ENCODE data around the gene TJP3. TPM values are rescaled to one million over a fixed set of nuclear protein-coding genes. Genes with fewer than 3 reads are reported as not detected.

TJP3 gene
- total and polyA plus RNA-seq, 2 experiments from 2014 or later, result 18.2 to 23.9 TPM

GRCh38 chr19:3674784-3675543, 33.2 kb upstream of the TJP3 start:
- Histone ChIP-seq H4K20me1 (replicated peaks; ENCODE audit: insufficient read depth) (peaks cover 3% of the 10 kb centered on the region; the same call in 1 of the 2 replicates), H3K9me2 (ENCODE audit: insufficient read depth) (no peaks in the 10 kb centered on the region), H3F3A (replicated peaks; ENCODE audit: low read depth) (no peaks in the 10 kb centered on the region), H3K4me2 (no peak overlapping the region), H3K4me3 (no peak overlapping the region), H3K27ac (ENCODE audit: low read depth) (no peak overlapping the region), H3K36me3 (ENCODE audit: insufficient read depth) (no peaks in the 10 kb centered on the region), H3K27me3 (ENCODE audit: insufficient read depth) (no peaks in the 10 kb centered on the region), H3K79me2 (replicated peaks; ENCODE audit: insufficient read depth) (peaks cover 18% of the 10 kb centered on the region; the same call in 1 of the 2 replicates), H3K4me1 (ENCODE audit: insufficient read depth) (peaks cover 6% of the 10 kb centered on the region; the same call in 1 of the 2 replicates), H2AFZ (no peak overlapping the region)
- TF ChIP-seq NANOG (IDR thresholded peaks at IDR 0.05; ENCODE audit: borderline replicate concordance), result no peak
- TF ChIP-seq POLR2AphosphoS5 (IDR thresholded peaks at IDR 0.05; ENCODE audit: low read depth), result no peak
- TF ChIP-seq EZH2 (IDR thresholded peaks at IDR 0.05; ENCODE audit: low read depth, unreplicated experiment), result no peak
- TF ChIP-seq EZH2phosphoT487 (IDR thresholded peaks at IDR 0.05; ENCODE audit: unreplicated experiment), result no peak
- no peak for TF ChIP-seq JUNB (IDR thresholded peaks at IDR 0.05; ENCODE audit: unreplicated experiment)
- no peak for TF ChIP-seq CTCF (conservative IDR thresholded peaks at IDR 0.05; ENCODE audit: low read depth in 2 of 2)
- TF ChIP-seq ETS1 (IDR thresholded peaks at IDR 0.05), result no peak
- no peak for TF ChIP-seq CREB1 (CRISPR knock-in tag; IDR thresholded peaks at IDR 0.05; ENCODE audit: low read depth)
- TF ChIP-seq STAT1 (IDR thresholded peaks at IDR 0.05; ENCODE audit: unreplicated experiment), result no peak
- TF ChIP-seq ZNF114 (CRISPR knock-in tag; IDR thresholded peaks at IDR 0.05), result no peak
- TF ChIP-seq ZNF331 (CRISPR knock-in tag; IDR thresholded peaks at IDR 0.05; ENCODE audit: low read depth), result no peak
- TF ChIP-seq, protein P1, sequence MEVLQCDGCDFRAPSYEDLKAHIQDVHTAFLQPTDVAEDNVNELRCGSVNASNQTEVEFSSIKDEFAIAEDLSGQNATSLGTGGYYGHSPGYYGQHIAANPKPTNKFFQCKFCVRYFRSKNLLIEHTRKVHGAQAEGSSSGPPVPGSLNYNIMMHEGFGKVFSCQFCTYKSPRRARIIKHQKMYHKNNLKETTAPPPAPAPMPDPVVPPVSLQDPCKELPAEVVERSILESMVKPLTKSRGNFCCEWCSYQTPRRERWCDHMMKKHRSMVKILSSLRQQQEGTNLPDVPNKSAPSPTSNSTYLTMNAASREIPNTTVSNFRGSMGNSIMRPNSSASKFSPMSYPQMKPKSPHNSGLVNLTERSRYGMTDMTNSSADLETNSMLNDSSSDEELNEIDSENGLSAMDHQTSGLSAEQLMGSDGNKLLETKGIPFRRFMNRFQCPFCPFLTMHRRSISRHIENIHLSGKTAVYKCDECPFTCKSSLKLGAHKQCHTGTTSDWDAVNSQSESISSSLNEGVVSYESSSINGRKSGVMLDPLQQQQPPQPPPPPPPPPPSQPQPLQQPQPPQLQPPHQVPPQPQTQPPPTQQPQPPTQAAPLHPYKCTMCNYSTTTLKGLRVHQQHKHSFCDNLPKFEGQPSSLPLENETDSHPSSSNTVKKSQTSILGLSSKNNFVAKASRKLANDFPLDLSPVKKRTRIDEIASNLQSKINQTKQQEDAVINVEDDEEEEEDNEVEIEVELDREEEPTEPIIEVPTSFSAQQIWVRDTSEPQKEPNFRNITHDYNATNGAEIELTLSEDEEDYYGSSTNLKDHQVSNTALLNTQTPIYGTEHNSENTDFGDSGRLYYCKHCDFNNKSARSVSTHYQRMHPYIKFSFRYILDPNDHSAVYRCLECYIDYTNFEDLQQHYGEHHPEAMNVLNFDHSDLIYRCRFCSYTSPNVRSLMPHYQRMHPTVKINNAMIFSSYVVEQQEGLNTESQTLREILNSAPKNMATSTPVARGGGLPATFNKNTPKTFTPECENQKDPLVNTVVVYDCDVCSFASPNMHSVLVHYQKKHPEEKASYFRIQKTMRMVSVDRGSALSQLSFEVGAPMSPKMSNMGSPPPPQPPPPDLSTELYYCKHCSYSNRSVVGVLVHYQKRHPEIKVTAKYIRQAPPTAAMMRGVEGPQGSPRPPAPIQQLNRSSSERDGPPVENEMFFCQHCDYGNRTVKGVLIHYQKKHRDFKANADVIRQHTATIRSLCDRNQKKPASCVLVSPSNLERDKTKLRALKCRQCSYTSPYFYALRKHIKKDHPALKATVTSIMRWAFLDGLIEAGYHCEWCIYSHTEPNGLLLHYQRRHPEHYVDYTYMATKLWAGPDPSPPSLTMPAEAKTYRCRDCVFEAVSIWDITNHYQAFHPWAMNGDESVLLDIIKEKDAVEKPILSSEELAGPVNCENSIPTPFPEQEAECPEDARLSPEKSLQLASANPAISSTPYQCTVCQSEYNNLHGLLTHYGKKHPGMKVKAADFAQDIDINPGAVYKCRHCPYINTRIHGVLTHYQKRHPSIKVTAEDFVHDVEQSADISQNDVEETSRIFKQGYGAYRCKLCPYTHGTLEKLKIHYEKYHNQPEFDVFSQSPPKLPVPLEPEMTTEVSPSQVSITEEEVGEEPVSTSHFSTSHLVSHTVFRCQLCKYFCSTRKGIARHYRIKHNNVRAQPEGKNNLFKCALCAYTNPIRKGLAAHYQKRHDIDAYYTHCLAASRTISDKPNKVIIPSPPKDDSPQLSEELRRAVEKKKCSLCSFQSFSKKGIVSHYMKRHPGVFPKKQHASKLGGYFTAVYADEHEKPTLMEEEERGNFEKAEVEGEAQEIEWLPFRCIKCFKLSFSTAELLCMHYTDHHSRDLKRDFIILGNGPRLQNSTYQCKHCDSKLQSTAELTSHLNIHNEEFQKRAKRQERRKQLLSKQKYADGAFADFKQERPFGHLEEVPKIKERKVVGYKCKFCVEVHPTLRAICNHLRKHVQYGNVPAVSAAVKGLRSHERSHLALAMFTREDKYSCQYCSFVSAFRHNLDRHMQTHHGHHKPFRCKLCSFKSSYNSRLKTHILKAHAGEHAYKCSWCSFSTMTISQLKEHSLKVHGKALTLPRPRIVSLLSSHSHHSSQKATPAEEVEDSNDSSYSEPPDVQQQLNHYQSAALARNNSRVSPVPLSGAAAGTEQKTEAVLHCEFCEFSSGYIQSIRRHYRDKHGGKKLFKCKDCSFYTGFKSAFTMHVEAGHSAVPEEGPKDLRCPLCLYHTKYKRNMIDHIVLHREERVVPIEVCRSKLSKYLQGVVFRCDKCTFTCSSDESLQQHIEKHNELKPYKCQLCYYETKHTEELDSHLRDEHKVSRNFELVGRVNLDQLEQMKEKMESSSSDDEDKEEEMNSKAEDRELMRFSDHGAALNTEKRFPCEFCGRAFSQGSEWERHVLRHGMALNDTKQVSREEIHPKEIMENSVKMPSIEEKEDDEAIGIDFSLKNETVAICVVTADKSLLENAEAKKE (CRISPR knock-in tag; IDR thresholded peaks at IDR 0.05), result no peak
- TF ChIP-seq, protein P2, sequence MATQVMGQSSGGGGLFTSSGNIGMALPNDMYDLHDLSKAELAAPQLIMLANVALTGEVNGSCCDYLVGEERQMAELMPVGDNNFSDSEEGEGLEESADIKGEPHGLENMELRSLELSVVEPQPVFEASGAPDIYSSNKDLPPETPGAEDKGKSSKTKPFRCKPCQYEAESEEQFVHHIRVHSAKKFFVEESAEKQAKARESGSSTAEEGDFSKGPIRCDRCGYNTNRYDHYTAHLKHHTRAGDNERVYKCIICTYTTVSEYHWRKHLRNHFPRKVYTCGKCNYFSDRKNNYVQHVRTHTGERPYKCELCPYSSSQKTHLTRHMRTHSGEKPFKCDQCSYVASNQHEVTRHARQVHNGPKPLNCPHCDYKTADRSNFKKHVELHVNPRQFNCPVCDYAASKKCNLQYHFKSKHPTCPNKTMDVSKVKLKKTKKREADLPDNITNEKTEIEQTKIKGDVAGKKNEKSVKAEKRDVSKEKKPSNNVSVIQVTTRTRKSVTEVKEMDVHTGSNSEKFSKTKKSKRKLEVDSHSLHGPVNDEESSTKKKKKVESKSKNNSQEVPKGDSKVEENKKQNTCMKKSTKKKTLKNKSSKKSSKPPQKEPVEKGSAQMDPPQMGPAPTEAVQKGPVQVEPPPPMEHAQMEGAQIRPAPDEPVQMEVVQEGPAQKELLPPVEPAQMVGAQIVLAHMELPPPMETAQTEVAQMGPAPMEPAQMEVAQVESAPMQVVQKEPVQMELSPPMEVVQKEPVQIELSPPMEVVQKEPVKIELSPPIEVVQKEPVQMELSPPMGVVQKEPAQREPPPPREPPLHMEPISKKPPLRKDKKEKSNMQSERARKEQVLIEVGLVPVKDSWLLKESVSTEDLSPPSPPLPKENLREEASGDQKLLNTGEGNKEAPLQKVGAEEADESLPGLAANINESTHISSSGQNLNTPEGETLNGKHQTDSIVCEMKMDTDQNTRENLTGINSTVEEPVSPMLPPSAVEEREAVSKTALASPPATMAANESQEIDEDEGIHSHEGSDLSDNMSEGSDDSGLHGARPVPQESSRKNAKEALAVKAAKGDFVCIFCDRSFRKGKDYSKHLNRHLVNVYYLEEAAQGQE (IDR thresholded peaks at IDR 0.05; ENCODE audit: unreplicated experiment), result no peak
- Mint-ChIP-seq H3K27me3 (ENCODE audit: insufficient read depth, low read depth, poor library complexity) (peaks cover 10% of the 10 kb centered on the region), H3K4me3 (no peak overlapping the region), H3K27ac (no peak overlapping the region), H3K9me3 (no peaks in the 10 kb centered on the region), H3K36me3 (ENCODE audit: low read depth) (peaks cover 6% of the 10 kb centered on the region), H3K4me1 (peaks cover 17% of the 10 kb centered on the region; the same call in 2 of the 3 replicates)
- no peak for ATAC-seq
- DNase-seq (ENCODE audit: low spot score), result no peak

Measured in GM23338 (cell line).